ENCODE data around the gene SLC28A1.
"Not testable (repeated sequence)": the region's sequence is repeated elsewhere in the genome, so short reads cannot be mapped to it uniquely, and the experiment has no call there.

Gene SLC28A1

GRCh38 chr15:84863565-84864443, 20.7 kb upstream of the SLC28A1 start:
- DNase-seq: no peak

GRCh38 chr15:84864444-84864795, 20.0 kb upstream of the SLC28A1 start:
- DNase-seq: no peak

DNA sequence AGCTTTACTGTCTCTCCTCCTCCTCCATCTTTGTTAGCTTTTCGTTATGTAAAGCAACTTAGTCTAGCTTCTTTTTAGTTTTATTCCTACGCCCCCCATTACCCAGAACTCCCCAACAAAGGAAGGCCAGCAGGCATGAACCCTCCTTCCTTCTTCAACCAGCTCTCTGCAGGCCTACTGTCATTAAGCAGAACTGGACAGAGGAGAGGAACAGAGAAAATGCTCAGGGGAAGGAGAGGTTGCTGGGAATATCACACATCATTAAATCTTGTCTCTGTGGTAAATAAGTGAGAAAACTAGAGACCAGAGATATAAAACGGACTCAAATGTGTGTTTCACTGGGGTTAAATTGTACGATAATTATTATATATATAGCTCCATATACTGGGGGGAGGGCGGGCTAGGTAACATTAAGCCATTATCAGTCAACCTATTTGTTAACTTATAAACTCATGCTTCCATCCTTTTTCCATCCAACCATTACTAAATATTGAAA, 19.3 kb upstream of the SLC28A1 start:
- DNase-seq: no peak

- no peak for DNase-seq
Observed at GRCh38 chr15:84868037-84868880, 16.2 kb upstream of the SLC28A1 start.

GRCh38 chr15:84869510-84869909, 15.0 kb upstream of the SLC28A1 start:
- DNase-seq: no peak

DNA sequence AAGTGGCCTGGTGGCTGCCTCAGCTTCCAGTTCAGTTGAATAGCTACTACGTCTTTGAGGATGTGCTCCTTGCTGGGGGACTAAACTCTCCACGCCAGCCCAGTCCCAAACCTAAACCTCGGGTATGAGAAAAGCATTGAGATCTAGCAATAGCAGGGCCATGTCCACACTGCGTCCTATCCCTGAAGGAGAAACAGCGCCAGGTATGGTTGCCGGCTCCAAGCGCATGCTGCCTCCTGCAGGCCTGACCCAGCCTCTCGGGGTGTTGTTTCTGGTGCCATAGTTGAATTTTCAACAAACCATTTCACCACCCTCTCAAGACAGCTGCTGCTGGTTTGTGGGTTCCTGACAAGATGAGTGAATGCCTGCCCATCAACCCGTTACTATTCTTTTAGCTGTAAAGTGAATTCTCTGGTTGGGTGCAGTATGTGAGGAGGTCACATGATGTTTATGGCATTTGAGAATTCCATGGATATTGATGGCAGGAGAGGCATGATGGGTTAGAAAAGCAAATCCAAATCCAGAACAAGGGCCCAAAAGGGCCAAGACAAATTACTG, 13.0 kb upstream of the SLC28A1 start:
- no peak for DNase-seq

- no peak for DNase-seq
Observed at GRCh38 chr15:84872009-84872910, 12.2 kb upstream of the SLC28A1 start.

- DNase-seq: no peak
Observed at GRCh38 chr15:84873997-84874396, 10.5 kb upstream of the SLC28A1 start.

GRCh38 chr15:84874981-84875699, 9.3 kb upstream of the SLC28A1 start:
- no peak for DNase-seq

- DNase-seq: no peak
Observed at GRCh38 chr15:84876269-84876668, 8.2 kb upstream of the SLC28A1 start.

- DNase-seq: not testable (repeated sequence)
Observed at GRCh38 chr15:84877701-84878100, 6.8 kb upstream of the SLC28A1 start.

DNA sequence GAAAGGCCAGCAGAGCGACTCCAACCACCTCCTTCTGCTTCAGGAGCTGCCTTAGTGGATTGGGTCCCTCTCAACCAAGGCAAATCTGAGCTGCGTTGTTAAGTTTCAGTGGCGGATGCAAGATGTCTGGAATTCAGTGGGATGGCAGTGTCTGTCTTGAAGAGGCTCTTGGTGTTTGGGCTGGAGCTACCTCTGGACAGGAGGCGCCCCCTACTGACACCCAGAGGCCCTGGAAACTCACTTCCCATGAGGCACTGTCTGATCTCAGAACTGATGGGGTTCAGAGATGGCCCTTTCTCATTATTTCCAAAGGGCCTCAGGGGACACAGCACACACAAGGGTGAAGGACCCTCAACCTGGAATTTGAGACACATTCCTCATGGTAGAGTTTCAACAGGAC, 6.0 kb upstream of the SLC28A1 start:
- peak; percentile 2 to 18 for DNase-seq

DNA sequence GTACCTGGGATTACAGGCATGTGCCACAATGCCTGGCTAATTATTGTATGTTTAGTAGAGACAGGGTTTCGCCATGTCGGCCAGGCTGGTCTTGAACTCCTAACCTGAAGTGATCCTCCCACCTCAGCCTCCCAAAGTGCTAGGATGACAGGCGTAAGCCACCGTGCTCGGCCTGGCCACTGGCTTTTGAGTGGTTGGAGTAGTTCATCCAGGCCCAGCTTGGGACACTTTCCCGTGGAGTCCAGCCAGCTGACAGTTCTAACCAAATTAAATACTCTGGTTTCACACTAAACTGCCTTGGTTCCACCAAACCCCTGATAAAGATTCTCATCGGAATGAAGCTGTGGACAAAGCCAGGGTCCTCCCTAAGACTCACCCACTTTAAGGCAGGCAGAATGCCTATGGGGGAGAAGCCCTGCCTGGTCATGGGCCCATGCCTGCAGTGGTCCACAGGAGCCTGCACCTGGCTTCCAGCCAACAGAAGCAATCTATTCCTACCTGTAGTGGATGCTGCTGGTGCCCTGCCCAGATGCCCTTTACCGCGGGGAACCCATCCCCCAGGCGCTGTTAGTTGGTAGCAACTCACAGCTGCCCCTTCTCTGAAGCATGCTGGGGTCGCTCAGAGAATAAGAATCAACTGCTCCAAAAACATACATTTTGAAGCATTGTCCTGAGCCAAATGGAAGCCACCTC, 5.2 kb upstream of the SLC28A1 start:
- DNase-seq: no peak

- DNase-seq: no peak
Observed at GRCh38 chr15:84880007-84880406, 4.5 kb upstream of the SLC28A1 start.

- DNase-seq: no peak
Observed at GRCh38 chr15:84880822-84881519, 3.5 kb upstream of the SLC28A1 start.

DNA sequence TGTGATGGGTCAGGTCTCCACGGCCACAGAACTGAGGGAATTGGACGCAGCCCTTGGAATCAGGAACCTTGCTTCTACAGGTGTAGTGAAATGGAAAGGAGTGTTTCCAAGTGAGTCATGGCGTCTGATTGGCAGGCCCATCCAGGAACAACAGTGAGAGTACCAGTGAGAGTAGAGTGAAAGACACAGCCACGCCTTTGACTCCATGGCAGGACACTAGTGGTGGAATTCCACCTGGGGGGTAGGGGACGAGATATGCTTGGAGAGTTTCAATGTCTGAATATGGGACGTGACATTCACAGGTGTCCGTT, 3.0 kb upstream of the SLC28A1 start:
- no peak for DNase-seq

- no peak for DNase-seq
Observed at GRCh38 chr15:84883466-84883865, 996 bp upstream of the SLC28A1 start.

DNA sequence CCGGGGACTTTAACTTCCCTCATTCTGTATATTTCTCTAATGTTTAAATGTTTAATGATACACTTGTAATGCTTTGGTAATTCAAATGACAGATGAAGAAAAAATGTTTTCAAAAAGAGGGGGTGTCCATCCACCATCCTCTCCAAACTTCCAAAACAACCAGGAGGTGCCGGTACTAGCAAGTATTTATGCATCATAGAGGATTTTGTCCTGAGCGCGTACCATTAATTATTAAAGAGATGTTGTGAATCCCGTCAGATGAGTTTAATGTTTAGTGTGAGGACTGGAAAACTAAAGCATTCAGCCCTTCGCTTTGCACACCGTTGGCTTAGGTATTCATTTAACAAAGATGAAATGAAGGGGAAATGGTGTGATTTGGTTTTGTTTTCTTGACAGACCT, 1.3 kb downstream of the SLC28A1 start:
- no peak for DNase-seq

- DNase-seq: no peak
Observed at GRCh38 chr15:84886211-84886983, 1.9 kb downstream of the SLC28A1 start.

GRCh38 chr15:84886984-84887299, 2.5 kb downstream of the SLC28A1 start:
- DNase-seq: no peak
